Kidney (tissue), 14 donors: ENCODE measurements around the gene ADARB2. TPM values are rescaled to one million over a fixed set of nuclear protein-coding genes. Genes with fewer than 3 reads are reported as not detected.

ENCODE experiments used
- DNase-seq, 5 donors: peaks; one replicate each; pipeline ENCODE4 v3.0.0-alpha.2; 2013 to 2020
- FAIRE-seq: peaks from 2 replicates; lab custom pipeline; 2012; peaks lifted over from hg19 to GRCh38; lab: Jason Lieb, UNC
- H3K27ac ChIP-seq, 2 donors: one replicate each; pipeline ENCODE4 v1.7.0; 2013; ENCODE audit warnings: low read depth in 2 of 2, low read length in 2 of 2, inconsistent platforms in 1 of 2
- H3K27me3 ChIP-seq: one replicate; pipeline ENCODE4 v1.7.1; 2013; ENCODE audit warnings: low read length, inconsistent platforms; ENCODE audit not compliant: control insufficient read depth, insufficient read depth
- H3K36me3 ChIP-seq, 3 donors: one replicate each; pipeline versions ENCODE4 v1.7.0 to v1.7.1; 2013; ENCODE audit warnings: low read length in 3 of 3, control low read depth in 1 of 3, inconsistent platforms in 1 of 3; ENCODE audit not compliant: insufficient read depth in 3 of 3, control insufficient read depth in 2 of 3
- H3K4me1 ChIP-seq, 3 donors: one replicate each; pipeline versions ENCODE4 v1.7.0 to v1.7.1; 2013; ENCODE audit warnings: low read length in 3 of 3, inconsistent platforms in 1 of 3, low read depth in 1 of 3; ENCODE audit not compliant: control insufficient read depth in 2 of 3, insufficient read depth in 2 of 3
- H3K4me3 ChIP-seq, 3 donors: one replicate each; pipeline versions ENCODE4 v1.7.0 to v1.8.1; 2013; ENCODE audit warnings: low read length in 3 of 3, control low read depth in 1 of 3, inconsistent platforms in 1 of 3
- H3K9ac ChIP-seq, 3 donors: one replicate each; pipeline versions ENCODE4 v1.7.0 to v1.7.1; 2013; ENCODE audit warnings: low read length in 3 of 3, control low read depth in 1 of 3, inconsistent platforms in 1 of 3
- H3K9me3 ChIP-seq, 3 donors: one replicate each; pipeline versions ENCODE4 v1.7.0 to v1.7.1; 2013; ENCODE audit warnings: low read length in 3 of 3, control low read depth in 1 of 3, inconsistent platforms in 1 of 3; ENCODE audit not compliant: control insufficient read depth in 2 of 3, insufficient read depth in 1 of 3
- intact Hi-C: fragments of 100-400 bp; cut with DNase I; formaldehyde crosslinking; loops from one replicate; pipeline ENCODE4 v1.11.1; 2022
- polyA plus RNA-seq: library from polyadenylated mRNA; stranded (reverse); fragments of 350-450 nt; fragmentation: Illumina TruSeq; extraction: RNeasy Lipid Tissue Mini Kit (QIAGEN cat#74804); gene quantifications from one replicate; pipeline ENCODE4 v1.2.3, GENCODE V29; 2014; ENCODE audit warnings: low read depth, low replicate concordance; ENCODE audit not compliant: insufficient read depth
- total RNA-seq: library from RNA; stranded (reverse); fragmentation: NEBNext Ultra II Directional; extraction: Animal tissue kit (Norgen Biotek cat#: 25700); gene quantifications from one replicate; pipeline ENCODE4 v1.2.1, GENCODE V29; 2021
- TF ChIP-seq, protein P1 (sequence below): IDR thresholded peaks from 3 replicates; pipeline ENCODE4 v1.5.1; 2012; ENCODE audit warnings: mild to moderate bottlenecking, moderate library complexity, borderline replicate concordance; ENCODE audit not compliant: insufficient read depth; ENCODE audit errors: extremely low read depth
- donor health status: control.
- donor health status: control.
- donor health status: control.
- donor health status: control.
- donor health status: control.
- donor health status: DM: yes; HTN: yes; CAD: no.
- donor health status: Normal renal cell carcinoma (clear cell type).

The ADARB2 gene
- total and polyA plus RNA-seq, 2 donors from 2014 or later: 1.0 to 1.3 TPM

DNA sequence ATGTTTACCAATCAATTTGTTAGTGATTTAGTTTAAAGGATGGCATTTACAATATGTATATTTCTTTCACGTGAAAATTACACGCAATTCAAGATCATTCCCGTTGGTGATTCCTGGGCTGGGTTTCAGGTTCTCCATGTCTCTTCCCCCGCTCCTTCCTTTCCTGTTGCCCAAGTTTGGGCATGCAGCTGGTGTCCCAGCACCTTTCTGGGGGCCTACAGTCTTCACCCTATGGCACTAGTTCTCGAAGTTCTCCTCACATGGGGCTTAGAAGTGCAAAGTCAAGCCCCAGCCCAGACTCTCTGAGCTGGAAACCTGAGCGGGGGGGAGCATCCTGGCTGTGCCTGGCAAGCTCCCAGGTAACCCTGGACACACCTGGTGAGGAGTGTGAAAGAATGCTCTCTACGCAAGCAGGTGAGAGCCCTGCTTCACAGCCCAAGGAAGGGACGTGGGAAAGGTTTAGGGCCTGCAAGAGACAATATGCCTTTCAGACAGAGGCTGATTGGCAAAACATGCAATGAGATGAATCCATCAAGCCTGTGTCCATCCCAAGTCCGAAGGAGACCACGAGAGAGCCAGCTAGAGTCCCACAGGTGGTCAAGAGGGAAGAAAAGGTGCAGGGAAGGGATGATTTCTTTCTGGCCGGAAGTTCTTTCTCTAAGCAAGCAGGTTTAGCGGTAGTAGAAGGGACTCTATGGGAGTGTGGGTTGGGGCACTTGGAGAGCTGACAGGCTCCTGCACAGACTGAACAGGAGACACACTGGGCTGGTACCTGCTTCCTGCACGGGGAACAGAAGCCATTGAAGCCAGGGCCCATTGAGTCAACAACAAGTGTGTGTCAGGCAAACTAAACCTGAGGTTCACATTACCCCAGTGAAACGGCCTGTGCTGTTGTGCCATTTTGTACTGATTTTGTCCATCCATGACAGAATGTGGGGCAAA, 131.1 kb downstream of the ADARB2 start:
- no peak overlapping the region for H3K27ac ChIP-seq
- FAIRE-seq (no peak), DNase-seq (peak in 1 of 5 donors; percentile 45)
- H3K36me3 ChIP-seq: no peaks in the 10 kb centered on the region
- intact Hi-C loops: no loop called here
- TF ChIP-seq, protein P1, sequence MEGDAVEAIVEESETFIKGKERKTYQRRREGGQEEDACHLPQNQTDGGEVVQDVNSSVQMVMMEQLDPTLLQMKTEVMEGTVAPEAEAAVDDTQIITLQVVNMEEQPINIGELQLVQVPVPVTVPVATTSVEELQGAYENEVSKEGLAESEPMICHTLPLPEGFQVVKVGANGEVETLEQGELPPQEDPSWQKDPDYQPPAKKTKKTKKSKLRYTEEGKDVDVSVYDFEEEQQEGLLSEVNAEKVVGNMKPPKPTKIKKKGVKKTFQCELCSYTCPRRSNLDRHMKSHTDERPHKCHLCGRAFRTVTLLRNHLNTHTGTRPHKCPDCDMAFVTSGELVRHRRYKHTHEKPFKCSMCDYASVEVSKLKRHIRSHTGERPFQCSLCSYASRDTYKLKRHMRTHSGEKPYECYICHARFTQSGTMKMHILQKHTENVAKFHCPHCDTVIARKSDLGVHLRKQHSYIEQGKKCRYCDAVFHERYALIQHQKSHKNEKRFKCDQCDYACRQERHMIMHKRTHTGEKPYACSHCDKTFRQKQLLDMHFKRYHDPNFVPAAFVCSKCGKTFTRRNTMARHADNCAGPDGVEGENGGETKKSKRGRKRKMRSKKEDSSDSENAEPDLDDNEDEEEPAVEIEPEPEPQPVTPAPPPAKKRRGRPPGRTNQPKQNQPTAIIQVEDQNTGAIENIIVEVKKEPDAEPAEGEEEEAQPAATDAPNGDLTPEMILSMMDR: no peak
- no peaks in the 10 kb centered on the region for H3K4me1 ChIP-seq
- no peaks in the 10 kb centered on the region for H3K9me3 ChIP-seq
- H3K4me3 ChIP-seq: no peak overlapping the region
- peaks cover 10% of the 10 kb centered on the region for H3K27me3 ChIP-seq
- no peak overlapping the region for H3K9ac ChIP-seq

GRCh38 chr10:1605121-1605520, 132.2 kb downstream of the ADARB2 start:
- H3K27me3 ChIP-seq: peaks cover 7% of the 10 kb centered on the region
- no peak for DNase-seq
- H3K27ac ChIP-seq: no peak overlapping the region
- TF ChIP-seq, protein P1: no peak
- no peak overlapping the region for H3K9ac ChIP-seq
- no peak for FAIRE-seq
- intact Hi-C loops: no loop called here
- no peaks in the 10 kb centered on the region for H3K4me1 ChIP-seq
- no peaks in the 10 kb centered on the region for H3K9me3 ChIP-seq
- no peaks in the 10 kb centered on the region for H3K36me3 ChIP-seq
- no peak overlapping the region for H3K4me3 ChIP-seq

DNA sequence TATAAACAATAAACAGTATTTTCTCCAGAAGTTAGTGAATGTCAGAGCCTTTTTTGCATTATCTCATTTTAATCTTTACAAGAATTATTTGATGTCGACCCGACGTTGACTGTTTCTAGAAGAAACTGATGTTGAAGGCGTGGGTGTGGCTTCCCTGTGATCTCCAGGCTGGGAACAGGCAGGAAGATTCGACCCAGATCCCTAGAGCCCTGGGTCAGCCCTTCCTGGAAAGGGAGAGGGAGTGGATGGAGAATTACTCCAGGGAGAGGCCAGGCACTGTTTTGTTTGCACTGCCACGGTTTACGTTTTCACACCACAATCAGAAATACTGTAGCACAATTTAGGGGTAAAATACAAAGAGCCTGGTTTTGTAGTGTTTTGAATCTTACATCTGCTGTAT, 133.1 kb downstream of the ADARB2 start:
- TF ChIP-seq, protein P1: no peak

More for the DNA sequence above, 133.1 kb downstream of the ADARB2 start:
- H3K4me1 ChIP-seq: no peaks in the 10 kb centered on the region
- no peak overlapping the region for H3K27ac ChIP-seq
- no peak overlapping the region for H3K4me3 ChIP-seq
- intact Hi-C loops: no loop called here
- no peaks in the 10 kb centered on the region for H3K9me3 ChIP-seq
- no peak overlapping the region for H3K9ac ChIP-seq
- no peaks in the 10 kb centered on the region for H3K36me3 ChIP-seq
- FAIRE-seq (no peak), DNase-seq (no peak)
- peaks cover 7% of the 10 kb centered on the region for H3K27me3 ChIP-seq
